ENCODE measurements around the gene MBNL1. TPM values are rescaled to one million over a fixed set of nuclear protein-coding genes. Genes with fewer than 3 reads are reported as not detected.

The MBNL1 gene
- total and polyA plus RNA-seq, 11 donors = 46.8 to 416 (median 189) TPM

DNA sequence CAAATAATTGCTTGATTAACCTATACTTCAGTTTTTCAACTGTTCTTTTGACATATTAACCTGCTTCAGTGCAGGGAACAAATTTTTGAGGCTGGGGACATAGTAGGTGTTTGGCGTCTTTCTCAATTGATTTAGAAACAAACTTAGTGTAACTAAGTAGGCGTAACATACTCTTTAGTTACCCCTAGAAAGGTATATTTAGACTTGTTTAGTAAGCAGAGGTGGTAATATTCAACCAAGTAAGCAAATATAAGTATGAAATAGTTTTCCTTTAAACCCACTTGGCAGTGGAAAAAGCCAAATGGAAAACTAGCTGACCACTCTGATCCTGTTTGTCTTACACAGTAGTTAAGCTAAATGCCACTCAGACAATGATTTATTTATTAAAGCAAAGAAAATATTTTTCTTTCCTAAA lies 113.2 kb downstream of the MBNL1 start:
- DNase-seq = no peak
- intact Hi-C loops (cut with DNase I) = loop anchor here in 4 of 10 donors (5.0 to 10.0 kb wide), 4 partner anchors 55 to 115 kb away; partner anchors contain the start of gene MBNL1 (in 1 of the 4)
- TF ChIP-seq POLR2A (IDR thresholded peaks at IDR 0.05) = no peak
- TF ChIP-seq, protein P1, sequence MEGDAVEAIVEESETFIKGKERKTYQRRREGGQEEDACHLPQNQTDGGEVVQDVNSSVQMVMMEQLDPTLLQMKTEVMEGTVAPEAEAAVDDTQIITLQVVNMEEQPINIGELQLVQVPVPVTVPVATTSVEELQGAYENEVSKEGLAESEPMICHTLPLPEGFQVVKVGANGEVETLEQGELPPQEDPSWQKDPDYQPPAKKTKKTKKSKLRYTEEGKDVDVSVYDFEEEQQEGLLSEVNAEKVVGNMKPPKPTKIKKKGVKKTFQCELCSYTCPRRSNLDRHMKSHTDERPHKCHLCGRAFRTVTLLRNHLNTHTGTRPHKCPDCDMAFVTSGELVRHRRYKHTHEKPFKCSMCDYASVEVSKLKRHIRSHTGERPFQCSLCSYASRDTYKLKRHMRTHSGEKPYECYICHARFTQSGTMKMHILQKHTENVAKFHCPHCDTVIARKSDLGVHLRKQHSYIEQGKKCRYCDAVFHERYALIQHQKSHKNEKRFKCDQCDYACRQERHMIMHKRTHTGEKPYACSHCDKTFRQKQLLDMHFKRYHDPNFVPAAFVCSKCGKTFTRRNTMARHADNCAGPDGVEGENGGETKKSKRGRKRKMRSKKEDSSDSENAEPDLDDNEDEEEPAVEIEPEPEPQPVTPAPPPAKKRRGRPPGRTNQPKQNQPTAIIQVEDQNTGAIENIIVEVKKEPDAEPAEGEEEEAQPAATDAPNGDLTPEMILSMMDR (IDR thresholded peaks at IDR 0.05) = no peak
- H3K27me3 ChIP-seq = no peaks in the 10 kb centered on the region
- H3K36me3 ChIP-seq = peaks cover 0 to 12% (median 0%) of the 10 kb centered on the region in 9 donors
- 62 to 80% (median 69%) methylated on average over 2 of the region's 2 CpGs for WGBS, 4 donors
- H3K9me3 ChIP-seq = no peaks in the 10 kb centered on the region
- no peak for ATAC-seq
- H3K4me3 ChIP-seq = peak overlapping the region in 10 of 12 donors; percentile 3 to 54 (median 36)
- peaks cover 14 to 98% (median 83%) of the 10 kb centered on the region in 12 donors for H3K4me1 ChIP-seq
- H3K27ac ChIP-seq = peak overlapping the region; percentile 23 to 81 (median 72)

DNA sequence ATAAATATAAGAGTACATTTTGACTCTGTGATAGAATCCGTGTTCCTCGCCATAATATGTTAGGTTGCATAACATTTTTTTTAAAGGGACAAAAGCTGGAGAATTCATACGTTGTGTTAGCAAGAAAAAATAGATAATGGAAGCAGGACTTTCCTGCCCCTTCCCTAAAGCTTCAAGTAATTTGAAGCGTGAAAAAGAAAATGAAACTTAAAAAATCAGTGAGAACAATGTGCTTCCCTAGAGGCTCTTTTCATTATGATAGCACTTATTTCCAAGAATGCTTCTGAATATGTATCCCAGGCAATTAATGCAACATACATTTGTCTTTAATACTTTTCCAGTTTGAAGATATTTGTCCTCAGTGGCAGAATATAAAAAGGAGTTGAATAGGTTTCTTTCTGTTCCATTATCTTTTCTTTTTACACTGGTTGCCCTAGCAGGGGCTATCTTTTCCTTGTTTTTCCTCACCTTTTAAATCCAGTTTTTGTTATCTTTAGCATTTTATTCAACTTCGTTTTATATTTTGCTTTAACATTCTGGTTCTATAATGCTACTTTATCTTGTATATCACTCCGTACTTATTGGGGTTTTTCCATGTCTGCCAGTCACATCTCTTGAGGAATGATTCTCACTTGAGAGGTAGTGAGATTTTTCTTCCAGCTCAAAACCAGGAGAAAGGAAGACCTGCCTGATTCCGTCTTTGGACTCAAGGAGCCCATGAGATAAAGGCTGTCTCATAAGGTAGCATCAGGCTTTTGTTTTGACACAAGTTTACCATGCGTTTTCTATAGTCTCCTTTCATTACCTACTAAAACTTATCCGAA lies 113.8 kb downstream of the MBNL1 start:
- peaks cover 14 to 98% (median 87%) of the 10 kb centered on the region in 12 donors for H3K4me1 ChIP-seq
- H3K27me3 ChIP-seq = no peaks in the 10 kb centered on the region
- 21 to 39% (median 22%) methylated on average over 9 of the region's 9 CpGs for WGBS, 4 donors
- peak overlapping the region in 10 of 12 donors; percentile 3 to 54 (median 36) for H3K4me3 ChIP-seq
- TF ChIP-seq POLR2A (IDR thresholded peaks at IDR 0.05) = no peak
- TF ChIP-seq, protein P1 (IDR thresholded peaks at IDR 0.05) = no peak
- intact Hi-C loops (cut with DNase I) = loop anchor here in 4 of 10 donors (5.0 to 10.0 kb wide), 4 partner anchors 55 to 115 kb away; partner anchors contain the start of gene MBNL1 (in 1 of the 4)
- ATAC-seq (peak in 2 of 4 donors; percentile 32 to 48), DNase-seq (no peak)
- H3K36me3 ChIP-seq = peaks cover 0 to 12% (median 0%) of the 10 kb centered on the region in 9 donors
- H3K27ac ChIP-seq = peak overlapping the region; percentile 23 to 81 (median 72)
- H3K9me3 ChIP-seq = no peaks in the 10 kb centered on the region

DNA sequence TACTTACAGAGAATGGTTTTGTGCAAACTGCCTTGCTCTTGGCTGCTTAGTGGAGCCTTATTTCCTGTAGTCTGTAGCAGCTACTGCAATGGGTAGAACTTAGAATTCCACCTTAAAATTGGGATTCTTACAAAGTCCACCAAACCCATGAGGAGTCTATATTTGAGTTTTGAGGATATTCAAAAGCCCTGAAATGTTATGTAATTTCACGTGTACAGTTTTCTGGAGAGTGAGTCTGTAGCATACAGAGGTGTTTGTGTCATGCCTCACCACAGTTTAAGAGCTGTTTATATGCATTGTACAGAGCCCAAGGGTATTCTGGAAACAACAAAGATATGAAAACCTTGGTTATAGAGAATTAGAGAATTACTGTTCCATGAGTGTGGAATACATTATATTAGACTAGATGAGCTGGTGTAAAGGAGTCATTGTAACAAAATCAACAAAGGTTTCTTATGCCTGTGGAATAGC lies 114.4 kb downstream of the MBNL1 start:
- Histone ChIP-seq H3K27me3 (no peaks in the 10 kb centered on the region), H3K36me3 (peaks cover 0 to 7% (median 0%) of the 10 kb centered on the region in 9 donors), H3K27ac (peak overlapping the region; percentile 23 to 81 (median 72)), H3K4me3 (peak overlapping the region in 9 of 12 donors; percentile 25 to 54 (median 37)), H3K9me3 (no peaks in the 10 kb centered on the region), H3K4me1 (peaks cover 14 to 99% (median 92%) of the 10 kb centered on the region in 12 donors)
- intact Hi-C loops (cut with DNase I) = loop anchor here in 4 of 10 donors (5.0 to 10.0 kb wide), 4 partner anchors 56 to 116 kb away; partner anchors contain the start of gene MBNL1 (in 1 of the 4)
- no peak for DNase-seq
- peak in 3 of 4 donors; percentile 12 to 34 (median 23) for ATAC-seq
- no peak for TF ChIP-seq POLR2A (IDR thresholded peaks at IDR 0.05)
- TF ChIP-seq, protein P1 (IDR thresholded peaks at IDR 0.05) = no peak
- 0 to 41% (median 10%) methylated on average over 1 of the region's 1 CpG for WGBS, 4 donors

DNA sequence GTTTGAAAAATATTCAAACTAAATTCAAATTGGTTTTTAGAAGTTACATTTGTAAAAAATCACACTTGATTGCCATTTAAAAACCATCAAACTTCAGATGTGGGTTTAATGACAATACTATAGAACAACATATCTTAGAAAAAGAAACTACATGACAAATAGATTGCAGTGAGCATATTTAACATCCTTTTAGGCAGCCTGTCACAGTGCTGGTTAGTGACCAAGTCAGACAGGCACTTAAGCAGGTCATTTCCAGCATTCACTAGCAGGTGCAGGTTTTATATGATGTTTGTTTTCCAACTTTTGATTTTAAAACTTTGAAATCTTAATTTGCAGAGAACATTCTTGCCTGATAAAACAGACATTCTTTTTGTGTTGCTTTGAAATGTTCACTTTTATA lies 115.7 kb downstream of the MBNL1 start:
- no peaks in the 10 kb centered on the region for H3K9me3 ChIP-seq
- intact Hi-C loops (cut with DNase I) = loop anchor here in 4 of 10 donors (5.0 to 10.0 kb wide), 4 partner anchors 57 to 117 kb away; partner anchors contain the start of gene MBNL1 (in 1 of the 4)
- no peaks in the 10 kb centered on the region for H3K27me3 ChIP-seq
- H3K4me1 ChIP-seq = peaks cover 14 to 100% (median 93%) of the 10 kb centered on the region in 12 donors
- ATAC-seq (peak in 2 of 4 donors; percentile 32 to 47), DNase-seq (no peak)
- peak overlapping the region; percentile 43 to 81 (median 72) for H3K27ac ChIP-seq
- no peaks in the 10 kb centered on the region for H3K36me3 ChIP-seq
- TF ChIP-seq, protein P1 (IDR thresholded peaks at IDR 0.05) = no peak
- no peak for TF ChIP-seq POLR2A (IDR thresholded peaks at IDR 0.05)
- peak overlapping the region in 1 of 12 donors; percentile 10 for H3K4me3 ChIP-seq
